GM23338 (cell line): Measurements from ENCODE around the gene PLA2G6. TPM values are rescaled to one million over a fixed set of nuclear protein-coding genes. Genes with fewer than 3 reads are reported as not detected.

Experiments
- CTCF ChIP-seq, 2 experiments: fragments of 200-600 bp in 1 of 2; sonication (generic) in 1 of 2; conservative IDR thresholded peaks; 2 replicates each; pipeline versions ENCODE4 v1.5.1 to v1.6.1; 2016 to 2017; ENCODE audit warnings: antibody characterized with exemption in 2 of 2, low read depth in 2 of 2, mild to moderate bottlenecking in 2 of 2, moderate library complexity in 1 of 2
- ETS1 ChIP-seq: IDR thresholded peaks from 2 replicates; pipeline ENCODE4 v1.6.1; 2016; ENCODE audit warnings: antibody characterized with exemption
- EZH2phosphoT487 ChIP-seq: fragments of 200-600 bp; sonication (generic); IDR thresholded peaks from one replicate; pipeline ENCODE4 v1.8.1; 2018; ENCODE audit warnings: antibody characterized with exemption; ENCODE audit not compliant: unreplicated experiment
- ZNF462 ChIP-seq: fragments of 250-450 bp; sonication (Bioruptor Pico); IDR thresholded peaks from 2 replicates; pipeline ENCODE4 v1.5.0; 2020; ENCODE audit warnings: mild to moderate bottlenecking, moderate library complexity
- polyA plus RNA-seq: library from polyadenylated mRNA; unstranded; fragments of >200 nt; fragmentation: Nextera tagmentation; extraction: Ambion mirVana; gene quantifications from 2 replicates; pipeline ENCODE4 v1.2.1, GENCODE V29; 2016
- total RNA-seq: library from RNA; depleted of rRNA; stranded (reverse); fragments of >200 nt; shearing (Covaris generic); gene quantifications from 2 replicates; pipeline ENCODE4 v1.2.3, GENCODE V29; 2014

PLA2G6 gene
- total and polyA plus RNA-seq, 2 experiments from 2014 or later: 4.5 to 12.6 TPM

GRCh38 chr22:38103641-38104040, 78.0 kb downstream of the PLA2G6 start (continued):
- TF ChIP-seq CTCF (conservative IDR thresholded peaks at IDR 0.05; ENCODE audit: low read depth in 2 of 2): no peak
- no peak for TF ChIP-seq EZH2phosphoT487
- TF ChIP-seq ETS1: no peak
- TF ChIP-seq ZNF462 (CRISPR knock-in tag): no peak
